ENCODE data around the gene EXOC1.

EXOC1 gene

GRCh38 chr4:55857586-55857985, 4.1 kb downstream of the EXOC1 start:
- no peak for DNase-seq (ENCODE audit: low read depth)

GRCh38 chr4:55859711-55860110, 6.3 kb downstream of the EXOC1 start:
- DNase-seq (ENCODE audit: low read depth) = no peak

GRCh38 chr4:55864577-55865223, 11.3 kb downstream of the EXOC1 start:
- no peak for DNase-seq (ENCODE audit: low read depth)

- DNase-seq (ENCODE audit: low read depth) = peak; percentile 27
Measured at GRCh38 chr4:55865228-55865806, 11.9 kb downstream of the EXOC1 start.

DNA sequence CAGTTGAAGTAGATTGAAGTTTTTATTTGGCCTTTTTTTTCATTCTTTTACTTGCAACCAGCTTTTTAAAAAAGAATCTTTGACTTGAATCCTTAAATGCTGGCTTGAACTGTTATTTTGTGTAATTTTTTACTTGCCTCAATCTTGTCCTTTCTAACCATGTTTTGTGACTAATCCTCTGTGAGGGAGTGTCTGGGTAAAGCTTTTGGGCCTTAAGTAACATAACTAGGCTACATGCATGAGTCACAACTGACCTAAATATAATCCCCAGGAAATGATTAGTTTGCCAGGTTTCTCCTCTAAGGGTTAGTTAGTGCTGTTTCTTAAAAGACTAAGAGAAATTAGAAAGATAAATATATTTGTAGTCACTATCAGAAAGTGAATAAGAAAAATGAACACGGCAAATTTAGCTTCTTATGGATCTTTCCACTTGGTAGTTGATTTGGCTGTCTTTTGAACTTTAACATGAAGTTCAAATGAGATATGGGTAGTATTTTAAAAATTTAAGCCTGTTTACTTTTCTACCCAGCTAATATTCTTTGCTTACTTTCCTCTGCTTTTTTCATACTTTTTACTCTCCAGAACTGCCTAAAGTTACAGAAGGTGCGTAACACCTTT, 13.0 kb downstream of the EXOC1 start:
- peak; percentile 70 for DNase-seq (ENCODE audit: low read depth)

- DNase-seq (ENCODE audit: low read depth) = peak; percentile 36
Measured at GRCh38 chr4:55866973-55867574, 13.6 kb downstream of the EXOC1 start.

DNA sequence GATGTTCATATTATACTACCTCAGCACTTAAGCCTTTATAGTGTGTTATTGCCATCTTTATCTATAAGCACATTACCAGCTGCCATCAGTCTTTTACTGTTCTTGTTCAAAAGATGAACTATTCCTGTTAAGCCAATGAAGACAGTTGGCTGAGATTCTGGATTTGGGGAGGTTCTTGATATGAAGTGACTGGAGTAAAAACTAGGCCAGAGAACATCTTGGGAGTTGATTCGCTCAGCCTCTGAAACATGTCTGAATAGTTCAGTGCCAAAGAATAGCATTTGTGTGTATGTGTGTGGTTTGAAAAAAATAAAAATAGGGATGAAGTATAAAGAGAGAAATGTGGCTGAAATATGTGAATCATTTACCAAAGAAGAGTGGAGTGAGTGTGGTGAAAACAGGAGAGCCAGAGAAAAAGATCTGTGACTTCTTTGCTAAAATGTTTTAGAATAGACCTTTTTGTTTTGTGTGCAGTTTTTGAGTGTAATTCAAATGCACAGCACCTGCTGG, 15.2 kb downstream of the EXOC1 start:
- no peak for DNase-seq (ENCODE audit: low read depth)

- no peak for DNase-seq (ENCODE audit: low read depth)
Measured at GRCh38 chr4:55871299-55871800, 17.9 kb downstream of the EXOC1 start.

GRCh38 chr4:55874831-55875230, 21.4 kb downstream of the EXOC1 start:
- DNase-seq (ENCODE audit: low read depth) = no peak

- DNase-seq (ENCODE audit: low read depth) = no peak
Measured at GRCh38 chr4:55876387-55876786, 22.9 kb downstream of the EXOC1 start.

- DNase-seq (ENCODE audit: low read depth) = no peak
Measured at GRCh38 chr4:55879224-55879623, 25.8 kb downstream of the EXOC1 start.

DNA sequence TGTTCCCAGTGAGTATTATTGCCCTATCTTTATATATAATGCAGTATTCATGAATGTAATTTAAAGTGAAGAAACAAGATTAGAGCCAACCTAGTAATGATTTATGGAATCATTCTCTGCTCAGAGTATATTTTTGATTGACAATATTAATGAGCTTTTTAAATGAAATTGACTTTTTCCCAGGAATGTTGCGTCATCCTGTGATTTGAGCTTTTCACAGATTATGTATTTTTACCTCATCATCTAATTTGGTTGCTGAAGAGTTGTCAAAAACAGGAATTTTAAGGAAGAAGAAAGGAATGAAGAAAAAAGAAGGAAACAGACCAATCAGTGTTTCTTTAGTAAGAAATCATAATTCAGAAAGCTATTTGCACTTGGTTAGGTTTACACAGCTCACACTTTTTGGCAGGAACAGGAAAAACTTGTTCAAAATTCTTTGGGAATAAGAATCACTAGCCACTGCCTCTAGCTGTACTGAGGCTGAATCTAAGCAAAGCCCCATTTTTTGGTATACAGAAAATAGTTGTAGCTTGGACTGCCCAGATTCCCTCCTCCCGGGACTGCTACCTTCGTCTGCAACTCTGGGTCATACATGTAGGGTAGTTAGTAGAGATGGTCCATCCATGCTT, 27.3 kb downstream of the EXOC1 start:
- DNase-seq (ENCODE audit: low read depth) = no peak

DNA sequence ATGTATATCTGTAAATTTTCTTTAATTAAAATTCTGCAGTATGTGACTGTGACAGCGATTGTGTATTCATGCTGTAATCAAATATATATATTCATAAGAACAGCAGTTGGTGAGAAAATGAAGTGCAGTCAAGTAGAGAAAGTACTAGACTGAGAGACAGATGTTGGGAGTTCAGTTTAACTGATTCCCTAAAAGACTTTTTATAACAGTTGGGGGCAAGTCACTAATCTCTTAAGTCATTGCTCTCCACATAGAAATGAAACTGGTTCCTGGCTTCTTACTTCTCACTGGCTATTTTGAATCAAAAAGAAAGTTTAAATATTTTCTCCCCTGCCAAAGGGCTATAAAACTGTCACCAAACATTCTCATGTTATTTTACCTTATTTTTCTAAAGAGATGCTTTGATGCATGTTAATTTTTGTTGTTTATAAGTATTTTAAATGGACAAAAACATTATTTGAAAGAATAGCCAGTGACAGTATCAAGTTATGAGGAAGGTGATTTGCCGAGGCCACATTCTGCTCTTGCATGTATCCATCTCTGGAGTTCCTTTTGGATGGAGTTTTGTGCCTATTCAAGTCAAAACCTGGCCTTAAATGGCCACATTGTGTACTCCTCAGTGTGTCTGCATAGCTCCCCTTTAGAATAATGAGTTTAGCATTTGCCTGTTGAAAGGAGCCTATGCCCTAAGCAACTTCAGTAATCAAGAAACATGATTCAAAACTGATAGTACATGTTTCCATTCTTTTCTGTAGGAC, 30.8 kb downstream of the EXOC1 start:
- DNase-seq (ENCODE audit: low read depth) = no peak

DNA sequence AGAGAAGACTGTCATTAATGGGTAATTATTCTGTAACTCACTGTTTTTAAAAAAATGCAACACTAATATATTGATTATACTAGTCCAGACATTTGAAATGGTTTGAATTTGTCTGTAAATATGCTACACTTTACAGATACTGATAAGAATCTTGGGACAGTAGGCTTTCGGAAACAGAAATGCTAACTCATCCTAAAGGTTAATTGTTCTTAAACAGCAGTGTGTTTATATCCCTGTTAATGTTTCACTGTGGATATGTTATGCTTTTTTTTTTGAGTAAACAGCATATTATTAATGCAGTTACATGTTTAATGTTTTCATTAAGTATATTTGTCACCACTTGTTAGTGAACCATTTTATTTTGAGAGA, 31.4 kb downstream of the EXOC1 start:
- no peak for DNase-seq (ENCODE audit: low read depth)

DNA sequence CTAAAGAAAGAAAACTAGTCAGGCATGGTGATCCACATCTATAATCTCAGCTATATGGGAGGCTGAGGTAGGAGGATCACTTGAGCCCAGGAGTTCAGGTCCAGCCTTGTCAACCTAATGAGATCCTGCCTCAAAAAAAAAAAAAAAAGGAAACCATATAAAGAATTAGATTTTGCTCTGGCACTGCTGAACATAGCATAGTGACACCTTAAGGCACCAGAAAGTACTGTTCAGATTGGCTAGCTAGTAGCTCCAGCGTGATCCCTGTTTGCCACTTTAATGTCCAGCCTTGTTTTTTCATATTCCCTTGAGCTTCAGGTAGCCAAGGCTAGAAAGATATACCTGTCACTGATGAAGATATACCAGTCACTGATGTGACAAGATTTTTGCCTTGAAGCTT, 34.1 kb downstream of the EXOC1 start:
- no peak for DNase-seq (ENCODE audit: low read depth)

- DNase-seq (ENCODE audit: low read depth) = no peak
Measured at GRCh38 chr4:55892156-55892555, 38.7 kb downstream of the EXOC1 start.

DNA sequence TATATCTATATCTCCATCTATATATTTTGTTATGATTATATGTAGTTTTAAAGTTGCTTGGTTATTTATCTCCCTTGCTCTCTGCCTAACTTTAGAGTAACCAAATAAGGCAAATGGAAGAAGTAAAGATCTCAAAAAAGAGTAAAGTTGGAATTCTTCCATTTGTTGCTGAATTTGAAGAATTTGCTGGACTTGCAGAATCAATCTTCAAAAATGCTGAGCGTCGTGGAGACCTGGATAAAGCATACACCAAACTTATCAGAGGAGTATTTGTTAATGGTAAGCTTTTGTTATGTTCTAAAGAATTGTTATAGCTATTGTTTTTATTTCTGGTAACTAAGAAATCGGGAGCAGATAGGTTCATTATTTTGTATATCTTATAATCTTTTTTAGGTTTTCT, 43.2 kb downstream of the EXOC1 start:
- DNase-seq (ENCODE audit: low read depth) = no peak

- DNase-seq (ENCODE audit: low read depth) = no peak
Measured at GRCh38 chr4:55902677-55903076, 49.2 kb downstream of the EXOC1 start.

- DNase-seq (ENCODE audit: low read depth) = no peak
Measured at GRCh38 chr4:55903577-55903976, 50.1 kb downstream of the EXOC1 start.

GRCh38 chr4:55904576-55904975, 51.1 kb downstream of the EXOC1 start:
- no peak for DNase-seq (ENCODE audit: low read depth)

GRCh38 chr4:55906323-55906722, 52.9 kb downstream of the EXOC1 start:
- DNase-seq (ENCODE audit: low read depth) = no peak

DNA sequence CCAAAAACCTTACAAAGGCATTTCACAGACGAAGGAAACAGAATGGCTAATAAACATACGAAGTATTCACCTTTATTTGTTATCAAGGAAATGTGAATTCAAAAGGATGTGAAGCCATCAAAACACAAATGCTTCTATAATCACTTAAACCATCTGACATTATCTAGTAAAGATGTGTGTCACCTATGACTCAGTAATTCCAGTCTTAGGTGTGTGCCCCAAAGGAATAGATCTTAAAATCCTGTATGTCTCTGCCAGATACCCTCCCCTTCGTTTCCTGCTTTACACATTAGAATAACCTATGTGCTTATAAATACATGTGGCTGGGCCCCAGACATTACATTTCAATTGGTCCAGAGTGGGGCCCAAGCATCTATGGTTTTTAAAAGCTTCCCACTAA, 53.5 kb downstream of the EXOC1 start:
- no peak for DNase-seq (ENCODE audit: low read depth)

Data from HS-27A (cell line).